ENCODE measurements around the gene SH3TC1. TPM values are rescaled to one million over a fixed set of nuclear protein-coding genes. Genes with fewer than 3 reads are reported as not detected.

Gene SH3TC1
- total and polyA plus RNA-seq, 10 of the 15 experiments (the other 5 are each of a cell fraction or from before 2014, with no cell fraction given): 0.19 to 47.0 (median 18.4) TPM

DNA sequence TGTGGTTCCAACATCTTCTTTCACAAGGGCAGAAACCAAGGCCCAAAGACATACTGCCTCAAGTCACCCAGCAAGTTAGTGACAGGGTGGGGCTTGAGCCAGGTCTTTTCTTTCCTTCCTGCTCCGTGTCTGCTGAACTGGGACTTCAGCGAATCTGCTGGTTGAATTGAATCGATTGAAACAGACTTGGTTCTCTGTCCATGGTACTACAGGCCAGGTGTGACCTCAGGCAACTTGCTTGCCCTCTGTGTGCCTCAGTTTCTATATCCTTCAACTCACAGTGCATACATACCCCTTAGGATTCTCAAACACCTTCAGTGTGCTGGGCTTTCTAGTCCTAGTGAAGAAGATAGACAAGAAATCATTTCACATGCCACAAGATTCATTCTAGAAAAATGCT, 38.5 kb upstream of the SH3TC1 start:
- H3K4me3 ChIP-seq: no peak overlapping the region
- H4K20me1 ChIP-seq (ENCODE audit: control insufficient read depth, insufficient read depth): no peaks in the 10 kb centered on the region
- BruUV-seq (replicated peaks): no TSS peak
- no peaks in the 10 kb centered on the region for H3K9me3 ChIP-seq (replicated peaks; ENCODE audit: control insufficient read depth, insufficient read depth, low read length)
- ChIA-PET POLR2A (no interaction called here), SMC1A (ENCODE audit: uncharacterized antibody, unreplicated experiment) (no interaction called here), CTCF (no interaction called here), RAD21 (ENCODE audit: unreplicated experiment) (no interaction called here)
- DNase-seq (ENCODE audit: low read depth, low spot score) (no peak), FAIRE-seq (no peak), ATAC-seq (no peak)
- H3K4me2 ChIP-seq (ENCODE audit: control insufficient read depth, insufficient read depth): no peak overlapping the region
- no peak overlapping the region for H3K27ac ChIP-seq (ENCODE audit: control insufficient read depth, insufficient read depth)
- 73% methylated on average over 3 of the region's 3 CpGs for WGBS (ENCODE audit: insufficient coverage, insufficient replicate concordance, low lambda C conversion rate, missing lambda C conversion rate)
- TF ChIP-seq ZNF24 (IDR thresholded peaks at IDR 0.05) (no peak), RELA (IDR thresholded peaks at IDR 0.05; ENCODE audit: borderline replicate concordance, partially characterized antibody) (no peak), CEBPB (IDR thresholded peaks at IDR 0.05; ENCODE audit: borderline replicate concordance in 1 of 2, low read depth in 2 of 2, low read length in 2 of 2) (no peak)
- TF ChIP-seq, protein P1, sequence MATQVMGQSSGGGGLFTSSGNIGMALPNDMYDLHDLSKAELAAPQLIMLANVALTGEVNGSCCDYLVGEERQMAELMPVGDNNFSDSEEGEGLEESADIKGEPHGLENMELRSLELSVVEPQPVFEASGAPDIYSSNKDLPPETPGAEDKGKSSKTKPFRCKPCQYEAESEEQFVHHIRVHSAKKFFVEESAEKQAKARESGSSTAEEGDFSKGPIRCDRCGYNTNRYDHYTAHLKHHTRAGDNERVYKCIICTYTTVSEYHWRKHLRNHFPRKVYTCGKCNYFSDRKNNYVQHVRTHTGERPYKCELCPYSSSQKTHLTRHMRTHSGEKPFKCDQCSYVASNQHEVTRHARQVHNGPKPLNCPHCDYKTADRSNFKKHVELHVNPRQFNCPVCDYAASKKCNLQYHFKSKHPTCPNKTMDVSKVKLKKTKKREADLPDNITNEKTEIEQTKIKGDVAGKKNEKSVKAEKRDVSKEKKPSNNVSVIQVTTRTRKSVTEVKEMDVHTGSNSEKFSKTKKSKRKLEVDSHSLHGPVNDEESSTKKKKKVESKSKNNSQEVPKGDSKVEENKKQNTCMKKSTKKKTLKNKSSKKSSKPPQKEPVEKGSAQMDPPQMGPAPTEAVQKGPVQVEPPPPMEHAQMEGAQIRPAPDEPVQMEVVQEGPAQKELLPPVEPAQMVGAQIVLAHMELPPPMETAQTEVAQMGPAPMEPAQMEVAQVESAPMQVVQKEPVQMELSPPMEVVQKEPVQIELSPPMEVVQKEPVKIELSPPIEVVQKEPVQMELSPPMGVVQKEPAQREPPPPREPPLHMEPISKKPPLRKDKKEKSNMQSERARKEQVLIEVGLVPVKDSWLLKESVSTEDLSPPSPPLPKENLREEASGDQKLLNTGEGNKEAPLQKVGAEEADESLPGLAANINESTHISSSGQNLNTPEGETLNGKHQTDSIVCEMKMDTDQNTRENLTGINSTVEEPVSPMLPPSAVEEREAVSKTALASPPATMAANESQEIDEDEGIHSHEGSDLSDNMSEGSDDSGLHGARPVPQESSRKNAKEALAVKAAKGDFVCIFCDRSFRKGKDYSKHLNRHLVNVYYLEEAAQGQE (IDR thresholded peaks at IDR 0.05; ENCODE audit: low read depth, low read length): peak; percentile 77; the same call in 1 of the 2 replicates
- in situ Hi-C loops (cut with MboI) (no loop called here), intact Hi-C loops (cut with micrococcal nuclease; ENCODE audit: unreplicated experiment) (no loop called here)
- H3K79me2 ChIP-seq (ENCODE audit: control insufficient read depth, insufficient read depth, low read length): no peaks in the 10 kb centered on the region; the same call in 1 of the 2 replicates
- peaks cover 5% of the 10 kb centered on the region for H3K4me1 ChIP-seq (ENCODE audit: control insufficient read depth, insufficient read depth, low read length)
- H3K36me3 ChIP-seq (ENCODE audit: control insufficient read depth in 2 of 2, insufficient read depth in 2 of 2, low read length in 1 of 2): no peaks in the 10 kb centered on the region
- no peaks in the 10 kb centered on the region for H3K27me3 ChIP-seq (replicated peaks in 1 of 2; ENCODE audit: control insufficient read depth in 2 of 2, insufficient read depth in 2 of 2, low read length in 1 of 2)
- H3K9ac ChIP-seq (ENCODE audit: control insufficient read depth, insufficient read depth, low read length): no peak overlapping the region
- no peak overlapping the region for H2AFZ ChIP-seq (ENCODE audit: control insufficient read depth, low read depth, low read length)

All from GM12878 (cell line).